Skin epidermis (tissue), 12 donors: Measurements from ENCODE around the gene TEX51.

Experiments used
- H3K27ac ChIP-seq, 21 experiments: fragments of 200-600 bp; sonication (generic) in 11 of 21; one replicate each; pipeline ENCODE4 v1.5.0; 2020; ENCODE audit warnings: mild to moderate bottlenecking in 3 of 21, inconsistent platforms in 2 of 21, moderate library complexity in 2 of 21
- H3K4me3 ChIP-seq, 7 experiments: fragments of 200-600 bp; sonication (generic) in 2 of 7; one replicate each; pipeline ENCODE4 v1.5.0; 2020; ENCODE audit warnings: inconsistent platforms in 2 of 7, mild to moderate bottlenecking in 2 of 7, moderate library complexity in 1 of 7

The TEX51 gene

GRCh38 chr2:126898636-126899035, at the start of gene TEX51:
Gene TEX51 (plus strand): TSS chr2:126898890. CDS start chr2:126898919, 29 bp downstream.
- no peak within 1 kb of the TSS for H3K27ac ChIP-seq
- no peak within 1 kb of the TSS for H3K4me3 ChIP-seq

GRCh38 chr2:126849054-126849453, 49.6 kb upstream of the TEX51 start:
- Histone ChIP-seq H3K4me3 (no peak overlapping the region), H3K27ac (no peak overlapping the region)

GRCh38 chr2:126849486-126849885, 49.2 kb upstream of the TEX51 start:
- H3K27ac ChIP-seq, result no peak overlapping the region
- no peak overlapping the region for H3K4me3 ChIP-seq

GRCh38 chr2:126849991-126850535, 48.6 kb upstream of the TEX51 start:
- no peak overlapping the region for H3K27ac ChIP-seq
- H3K4me3 ChIP-seq, result no peak overlapping the region

- H3K4me3 ChIP-seq, result no peak overlapping the region
- H3K27ac ChIP-seq, result no peak overlapping the region
Measured at GRCh38 chr2:126850940-126851339, 47.8 kb upstream of the TEX51 start.

- Histone ChIP-seq H3K27ac (no peak overlapping the region), H3K4me3 (no peak overlapping the region)
Measured at GRCh38 chr2:126851756-126852155, 46.9 kb upstream of the TEX51 start.

- H3K27ac ChIP-seq, result no peak overlapping the region
- no peak overlapping the region for H3K4me3 ChIP-seq
Measured at GRCh38 chr2:126852361-126852760, 46.3 kb upstream of the TEX51 start.

GRCh38 chr2:126855606-126856005, 43.1 kb upstream of the TEX51 start:
- H3K27ac ChIP-seq, result no peak overlapping the region
- no peak overlapping the region for H3K4me3 ChIP-seq

GRCh38 chr2:126856403-126856802, 42.3 kb upstream of the TEX51 start:
- no peak overlapping the region for H3K27ac ChIP-seq
- H3K4me3 ChIP-seq, result no peak overlapping the region

- H3K27ac ChIP-seq, result no peak overlapping the region
- no peak overlapping the region for H3K4me3 ChIP-seq
Measured at GRCh38 chr2:126857502-126857901, 41.2 kb upstream of the TEX51 start.

- no peak overlapping the region for H3K4me3 ChIP-seq
- H3K27ac ChIP-seq, result no peak overlapping the region
Measured at GRCh38 chr2:126858013-126858412, 40.7 kb upstream of the TEX51 start.

GRCh38 chr2:126858436-126858835, 40.3 kb upstream of the TEX51 start:
- no peak overlapping the region for H3K27ac ChIP-seq
- H3K4me3 ChIP-seq, result no peak overlapping the region

- Histone ChIP-seq H3K4me3 (no peak overlapping the region), H3K27ac (no peak overlapping the region)
Measured at GRCh38 chr2:126858991-126859390, 39.7 kb upstream of the TEX51 start.

- Histone ChIP-seq H3K4me3 (no peak overlapping the region), H3K27ac (no peak overlapping the region)
Measured at GRCh38 chr2:126859631-126860030, 39.1 kb upstream of the TEX51 start.

GRCh38 chr2:126860385-126860784, 38.3 kb upstream of the TEX51 start:
- H3K27ac ChIP-seq, result no peak overlapping the region
- H3K4me3 ChIP-seq, result no peak overlapping the region

GRCh38 chr2:126862730-126863129, 36.0 kb upstream of the TEX51 start:
- no peak overlapping the region for H3K27ac ChIP-seq
- no peak overlapping the region for H3K4me3 ChIP-seq

GRCh38 chr2:126863336-126864015, 35.2 kb upstream of the TEX51 start:
- Histone ChIP-seq H3K4me3 (no peak overlapping the region), H3K27ac (no peak overlapping the region)

GRCh38 chr2:126864861-126865260, 33.8 kb upstream of the TEX51 start:
- Histone ChIP-seq H3K27ac (no peak overlapping the region), H3K4me3 (no peak overlapping the region)

GRCh38 chr2:126866451-126866850, 32.2 kb upstream of the TEX51 start:
- Histone ChIP-seq H3K27ac (no peak overlapping the region), H3K4me3 (no peak overlapping the region)

GRCh38 chr2:126874961-126875360, 23.7 kb upstream of the TEX51 start:
- Histone ChIP-seq H3K4me3 (no peak overlapping the region), H3K27ac (no peak overlapping the region)

- Histone ChIP-seq H3K4me3 (no peak overlapping the region), H3K27ac (no peak overlapping the region)
Measured at GRCh38 chr2:126876631-126877030, 22.1 kb upstream of the TEX51 start.

GRCh38 chr2:126877041-126877440, 21.6 kb upstream of the TEX51 start:
- H3K4me3 ChIP-seq, result no peak overlapping the region
- H3K27ac ChIP-seq, result no peak overlapping the region
